Measurements from ENCODE around the gene TOB2.
"Not testable (repeated sequence)": the region's sequence is repeated elsewhere in the genome, so short reads cannot be mapped to it uniquely, and the experiment has no call there.

TOB2 gene

GRCh38 chr22:41425660-41426365, 20.8 kb downstream of the TOB2 start:
- no peak for DNase-seq (ENCODE audit: low read depth)

GRCh38 chr22:41418717-41419116, 27.9 kb downstream of the TOB2 start:
- no peak for DNase-seq (ENCODE audit: low read depth)

GRCh38 chr22:41417622-41418390, 28.8 kb downstream of the TOB2 start:
- no peak for DNase-seq (ENCODE audit: low read depth)

- DNase-seq (ENCODE audit: low read depth): no peak
Observed at GRCh38 chr22:41415554-41415953, 31.0 kb downstream of the TOB2 start.

- no peak for DNase-seq (ENCODE audit: low read depth)
Observed at GRCh38 chr22:41411021-41411851, 35.4 kb downstream of the TOB2 start.

GRCh38 chr22:41410311-41410751, 36.3 kb downstream of the TOB2 start:
- no peak for DNase-seq (ENCODE audit: low read depth)

- DNase-seq (ENCODE audit: low read depth): no peak
Observed at GRCh38 chr22:41408665-41409064, 37.9 kb downstream of the TOB2 start.

GRCh38 chr22:41407433-41407832, 39.2 kb downstream of the TOB2 start:
- DNase-seq (ENCODE audit: low read depth): no peak

- no peak for DNase-seq (ENCODE audit: low read depth)
Observed at GRCh38 chr22:41406410-41406809, 40.2 kb downstream of the TOB2 start.

GRCh38 chr22:41405588-41405987, 41.0 kb downstream of the TOB2 start:
- no peak for DNase-seq (ENCODE audit: low read depth)

- DNase-seq (ENCODE audit: low read depth): peak; percentile 77
Observed at GRCh38 chr22:41403532-41404318, 42.9 kb downstream of the TOB2 start.

- DNase-seq (ENCODE audit: low read depth): not testable (repeated sequence)
Observed at GRCh38 chr22:41402851-41403250, 43.8 kb downstream of the TOB2 start.

- no peak for DNase-seq (ENCODE audit: low read depth)
Observed at GRCh38 chr22:41401781-41402648, 44.6 kb downstream of the TOB2 start.

GRCh38 chr22:41398921-41399320, 47.7 kb downstream of the TOB2 start:
- DNase-seq (ENCODE audit: low read depth): no peak

- no peak for DNase-seq (ENCODE audit: low read depth)
Observed at GRCh38 chr22:41397143-41397811, 49.3 kb downstream of the TOB2 start.

GRCh38 chr22:41395531-41396240, 50.9 kb downstream of the TOB2 start:
- no peak for DNase-seq (ENCODE audit: low read depth)

- no peak for DNase-seq (ENCODE audit: low read depth)
Observed at GRCh38 chr22:41394012-41394356, 52.6 kb downstream of the TOB2 start.

GRCh38 chr22:41387341-41387740, 59.3 kb downstream of the TOB2 start:
- no peak for DNase-seq (ENCODE audit: low read depth)

GRCh38 chr22:41384128-41384527, 62.5 kb downstream of the TOB2 start:
- DNase-seq (ENCODE audit: low read depth): no peak
